ENCODE data around the gene LMAN2. TPM values are rescaled to one million over a fixed set of nuclear protein-coding genes. Genes with fewer than 3 reads are reported as not detected.
"Not testable (repeated sequence)": the region's sequence is repeated elsewhere in the genome, so short reads cannot be mapped to it uniquely, and the experiment has no call there.

Gene LMAN2
- total RNA-seq, 1 donor from 2014 or later, result 175 TPM

DNA sequence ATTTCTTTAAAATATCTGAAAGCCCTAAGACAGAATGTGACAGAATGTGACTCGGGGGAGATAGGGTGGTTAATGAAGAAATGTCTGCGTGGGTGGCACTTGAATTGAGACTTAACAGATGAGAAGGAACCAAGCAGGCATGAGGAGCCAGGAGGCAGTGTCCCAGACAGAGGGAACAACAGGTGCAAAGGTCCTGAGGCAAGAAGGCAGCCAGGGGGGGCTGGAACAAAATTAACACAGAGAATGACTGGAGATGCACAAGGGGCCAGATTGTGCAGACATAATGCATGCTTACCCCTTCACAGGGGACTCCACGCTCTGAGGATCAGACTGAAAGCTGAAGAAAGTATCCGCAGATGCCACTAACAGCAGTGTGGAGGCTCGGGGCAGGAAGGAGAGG is 1.7 kb downstream of the LMAN2 start:
- DNase-seq (ENCODE audit: low spot score), result no peak

DNA sequence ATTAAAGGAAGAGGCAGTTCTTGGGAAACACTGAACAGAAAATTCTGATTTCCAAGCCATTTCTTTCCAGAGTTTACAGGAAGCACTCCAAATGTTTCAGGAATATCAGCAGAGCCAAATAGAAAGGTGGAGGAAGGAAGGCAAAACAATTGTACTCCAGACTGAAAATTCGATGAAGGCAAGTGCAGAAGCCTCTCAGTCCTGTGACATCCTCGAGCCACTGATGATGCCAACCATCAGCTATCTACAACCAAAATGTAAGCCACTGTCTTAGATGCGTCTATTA is 2.2 kb downstream of the LMAN2 start:
- no peak for DNase-seq (ENCODE audit: low spot score)

GRCh38 chr5:177347699-177348098 is 3.8 kb downstream of the LMAN2 start:
- no peak for DNase-seq (ENCODE audit: low spot score)

DNA sequence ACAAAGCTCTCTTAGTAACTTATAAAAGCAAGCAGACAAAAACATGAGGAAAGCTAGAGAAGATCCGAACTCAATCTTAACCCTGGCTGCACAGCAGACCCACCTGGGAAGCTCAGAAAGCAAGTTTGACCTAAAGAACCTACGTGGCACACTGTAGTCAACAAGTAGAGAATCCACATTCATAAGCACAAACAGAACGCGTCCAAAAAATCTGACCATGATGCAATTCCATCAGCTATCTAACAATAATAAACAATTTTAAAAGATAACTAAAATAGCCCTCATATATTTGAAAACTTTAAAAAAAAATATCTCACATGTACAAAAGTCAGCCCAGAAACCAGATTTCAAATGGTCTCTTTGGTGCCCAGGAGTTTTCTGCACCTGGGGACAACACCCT is 4.6 kb downstream of the LMAN2 start:
- no peak for DNase-seq (ENCODE audit: low spot score)

GRCh38 chr5:177344891-177345290 is 6.6 kb downstream of the LMAN2 start:
- DNase-seq (ENCODE audit: low spot score), result no peak

- DNase-seq (ENCODE audit: low spot score), result no peak
These were observed 7.7 kb downstream of the LMAN2 start for GRCh38 chr5:177343777-177344176.

DNA sequence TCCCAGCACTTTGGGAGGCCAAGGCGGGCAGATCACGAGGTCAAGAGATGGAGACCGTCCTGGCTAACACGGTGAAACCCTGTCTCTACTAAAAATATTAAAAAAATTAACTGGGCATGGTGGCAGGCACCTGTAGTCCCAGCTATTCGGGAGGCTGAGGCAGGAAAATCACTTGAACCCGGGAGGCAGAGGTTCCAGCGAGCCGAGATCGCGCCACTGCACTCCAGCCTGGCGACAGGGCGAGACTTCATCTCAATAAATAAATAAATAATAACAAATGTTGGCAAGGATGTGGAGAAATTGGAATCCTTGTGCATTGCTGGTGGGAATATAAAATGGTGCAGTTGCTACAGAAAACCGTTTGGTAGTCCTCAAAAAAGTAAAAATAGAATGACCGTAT is 8.5 kb downstream of the LMAN2 start:
- not testable (repeated sequence) for DNase-seq (ENCODE audit: low spot score)

DNA sequence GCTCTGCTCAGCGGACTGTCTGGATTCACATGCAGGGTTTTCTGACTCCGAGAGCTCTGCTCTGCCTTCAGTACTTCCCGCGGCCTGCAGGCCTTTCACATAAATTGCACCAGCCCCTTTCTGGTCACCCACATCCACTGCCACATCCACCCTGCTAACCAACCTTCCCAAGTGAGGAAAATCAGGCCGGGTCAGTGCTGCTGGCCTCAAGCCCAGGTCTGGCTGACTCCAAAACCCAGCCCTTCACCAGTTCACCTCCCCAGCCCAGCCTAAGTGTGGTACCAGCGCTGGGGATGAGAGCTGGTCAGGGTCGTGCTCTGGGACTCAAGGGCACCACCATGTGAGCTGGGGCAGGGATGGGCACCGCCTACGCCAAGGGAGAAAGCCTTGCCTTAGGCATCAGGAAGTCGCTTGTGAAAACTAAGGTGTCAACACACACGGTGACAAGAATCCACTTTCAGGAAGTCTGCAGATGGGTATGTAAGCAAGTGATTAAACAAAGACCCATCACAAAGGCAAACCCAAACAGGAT is 12.3 kb downstream of the LMAN2 start:
- DNase-seq (ENCODE audit: low spot score), result no peak

- no peak for DNase-seq (ENCODE audit: low spot score)
These were observed 13.0 kb downstream of the LMAN2 start for GRCh38 chr5:177338251-177339106.

- DNase-seq (ENCODE audit: low spot score), result no peak
These were observed 14.6 kb downstream of the LMAN2 start for GRCh38 chr5:177336603-177337494.

GRCh38 chr5:177336112-177336511 is 15.4 kb downstream of the LMAN2 start:
- DNase-seq (ENCODE audit: low spot score), result no peak

DNA sequence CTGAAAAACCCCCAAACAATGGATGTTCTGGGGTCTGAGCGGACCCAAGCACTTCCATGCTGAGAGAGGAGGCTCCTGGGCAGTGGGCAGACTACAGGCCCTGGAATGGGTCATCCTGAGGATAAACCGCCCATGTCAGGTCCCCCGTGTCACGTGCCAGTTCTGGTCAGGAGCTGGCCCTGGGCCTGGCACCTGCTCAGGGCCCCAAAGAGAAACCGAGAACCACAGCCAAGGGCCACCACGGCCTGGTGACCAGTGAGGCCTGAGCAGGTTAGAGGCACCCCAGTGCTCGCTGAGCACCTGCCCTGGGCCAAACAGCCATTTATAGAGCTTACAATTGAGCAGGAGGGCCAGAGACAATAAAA is 15.8 kb downstream of the LMAN2 start:
- no peak for DNase-seq (ENCODE audit: low spot score)

GRCh38 chr5:177334781-177335700 is 16.4 kb downstream of the LMAN2 start:
- no peak for DNase-seq (ENCODE audit: low spot score)

DNA sequence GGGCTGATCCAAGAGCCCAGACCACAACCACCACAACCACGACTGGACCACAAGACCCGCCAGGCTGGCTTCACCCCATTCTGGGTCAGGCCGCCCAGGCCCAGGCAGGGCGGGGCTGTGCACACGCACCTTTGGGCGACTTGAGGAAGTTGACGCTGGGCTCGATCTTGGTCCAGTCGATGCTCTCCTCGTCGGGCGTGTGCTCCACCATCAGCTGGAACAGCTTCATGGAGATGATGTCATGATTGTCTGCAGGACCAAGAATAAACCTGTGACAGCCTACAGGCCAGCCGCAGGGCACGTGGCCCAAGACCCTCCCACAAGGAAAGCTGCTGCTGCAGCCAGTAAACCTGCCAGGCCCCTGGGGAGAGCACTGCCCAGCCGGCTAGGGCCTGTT is 17.3 kb downstream of the LMAN2 start:
- no peak for DNase-seq (ENCODE audit: low spot score)

DNA sequence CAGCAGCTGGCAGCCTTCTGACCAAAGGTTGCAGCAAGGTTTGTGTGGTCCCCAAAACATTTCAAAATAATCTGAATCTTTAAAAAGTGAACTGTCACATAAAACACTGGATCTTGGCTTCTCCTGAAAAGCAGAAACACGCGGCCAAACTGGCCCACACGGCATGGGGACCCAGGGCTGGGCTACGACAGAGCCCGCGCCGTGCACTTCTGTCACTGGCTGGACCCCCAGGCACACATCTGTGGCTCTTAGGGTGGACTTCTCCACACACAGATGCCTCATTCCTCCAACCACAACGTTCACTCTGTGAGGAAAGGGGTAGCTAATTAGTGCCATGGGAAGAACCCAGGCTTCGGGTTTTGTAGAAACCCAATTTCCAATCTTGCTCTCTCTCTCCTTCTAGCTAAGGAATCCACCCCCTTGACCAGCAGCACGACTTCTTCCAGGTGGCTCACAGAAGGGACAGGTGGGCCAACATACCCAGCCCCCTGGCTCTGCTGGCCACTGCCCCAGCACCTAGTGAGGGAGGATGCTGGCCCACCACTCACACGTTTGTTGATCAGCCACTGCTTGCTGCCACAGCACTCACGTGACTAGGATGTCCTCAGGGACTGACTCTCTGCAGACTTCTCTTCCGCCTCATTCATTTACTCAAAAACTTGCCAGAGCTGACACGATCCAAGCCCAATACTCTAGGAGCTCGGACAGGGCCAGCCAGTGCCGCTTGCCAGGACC is 17.9 kb downstream of the LMAN2 start:
- DNase-seq (ENCODE audit: low spot score), result no peak

DNA sequence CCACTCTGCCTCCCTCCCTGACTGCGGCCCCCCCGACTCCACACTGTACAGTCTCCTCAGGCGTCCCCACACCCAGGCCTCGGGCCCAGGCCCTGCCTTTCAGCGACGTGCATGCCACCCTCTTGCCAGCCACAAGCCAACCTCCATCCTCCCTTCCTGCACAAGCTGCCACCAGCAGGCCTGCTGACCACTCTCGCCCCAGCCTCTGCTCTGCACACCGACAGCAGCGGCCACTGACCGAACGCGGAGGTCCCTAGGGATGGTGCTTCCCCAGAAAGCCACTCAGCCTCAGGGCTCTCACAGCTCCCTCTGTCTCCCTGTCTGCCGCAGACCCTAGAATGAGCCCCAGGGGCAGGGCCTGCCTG is 18.6 kb downstream of the LMAN2 start:
- no peak for DNase-seq (ENCODE audit: low spot score)

GRCh38 chr5:177332031-177332895 is 19.2 kb downstream of the LMAN2 start:
- DNase-seq (ENCODE audit: low spot score), result no peak

DNA sequence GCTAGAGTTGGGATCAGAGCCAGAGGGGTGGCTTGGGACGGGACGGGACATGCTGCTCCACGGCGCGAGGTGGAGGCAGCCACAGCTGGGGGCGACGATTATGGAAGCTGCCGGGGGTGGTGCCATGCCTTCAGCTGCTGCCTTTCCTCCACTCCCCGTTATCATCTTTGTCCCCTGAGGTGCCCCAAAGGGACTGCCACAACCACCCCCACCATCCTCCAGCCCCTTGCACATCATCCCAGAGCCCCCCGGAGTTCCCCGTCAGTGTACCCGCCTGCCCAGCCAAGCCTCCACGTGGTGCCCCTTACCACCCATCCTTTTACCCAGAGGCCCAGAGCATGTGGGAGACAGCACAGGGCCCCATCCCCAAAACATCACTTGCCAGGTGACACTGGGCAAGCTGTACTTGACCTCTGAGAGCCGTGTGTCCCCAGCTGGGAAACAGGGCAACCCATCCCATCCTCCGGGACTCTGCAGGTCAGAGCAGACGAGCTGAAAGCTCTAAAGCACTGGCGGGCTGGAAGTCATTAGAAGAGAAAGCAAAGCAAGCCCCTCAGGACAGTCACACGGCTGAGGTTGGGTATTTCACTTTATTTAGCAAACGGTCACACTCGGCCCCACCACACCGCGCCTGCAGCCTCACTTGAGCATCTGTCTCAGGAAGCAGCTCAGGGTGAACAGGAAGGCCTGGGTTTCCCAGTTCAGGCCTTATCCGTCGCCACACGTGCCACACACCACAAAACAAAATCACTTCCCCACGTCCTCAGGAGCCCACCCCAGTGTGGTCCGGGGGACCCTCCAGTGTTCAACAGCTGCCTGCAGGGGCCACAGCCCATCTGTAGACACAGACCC is 20.3 kb downstream of the LMAN2 start:
- DNase-seq (ENCODE audit: low spot score), result no peak

DNA sequence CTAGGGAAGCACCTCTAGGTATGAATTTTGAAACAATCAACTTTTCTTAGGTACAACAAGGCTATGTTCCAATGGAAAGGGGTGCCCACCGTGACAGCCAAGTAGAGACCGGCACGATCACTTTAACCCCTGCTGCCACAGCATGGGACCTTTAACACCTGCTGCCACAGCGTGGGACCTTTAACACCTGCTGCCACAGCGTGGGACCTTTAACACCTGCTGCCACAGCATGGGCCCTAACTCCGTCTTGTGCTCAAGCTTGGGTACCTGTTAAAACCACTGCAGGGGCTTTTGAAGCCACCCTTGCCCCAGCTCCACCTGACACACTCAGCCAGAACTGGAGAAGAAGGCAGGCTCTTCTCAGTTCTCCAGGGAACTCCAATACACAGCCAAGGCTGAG is 21.6 kb downstream of the LMAN2 start:
- DNase-seq (ENCODE audit: low spot score), result no peak

Measured in umbilical cord (tissue), 2 donors.